KG1 (cell line): ENCODE measurements around the gene GJC2.
"Not testable (repeated sequence)": the region's sequence is repeated elsewhere in the genome, so short reads cannot be mapped to it uniquely, and the experiment has no call there.

Source experiments
- DNase-seq: peaks from one replicate; lab custom pipeline; 2025; lab: John Stamatoyannopoulos, UW

GJC2 gene

GRCh38 chr1:228173528-228174481 is 24.1 kb downstream of the GJC2 start:
- DNase-seq = not testable (repeated sequence)

- DNase-seq = no peak
Measured at GRCh38 chr1:228174482-228175315, 25.0 kb downstream of the GJC2 start.

- DNase-seq = no peak
Measured at GRCh38 chr1:228175316-228176023, 25.7 kb downstream of the GJC2 start.

- no peak for DNase-seq
Measured at GRCh38 chr1:228176024-228176395, 26.3 kb downstream of the GJC2 start.

GRCh38 chr1:228176461-228177182 is 26.9 kb downstream of the GJC2 start:
- no peak for DNase-seq

GRCh38 chr1:228177183-228177475 is 27.4 kb downstream of the GJC2 start:
- no peak for DNase-seq

- DNase-seq = no peak
Measured at GRCh38 chr1:228177721-228178710, 28.3 kb downstream of the GJC2 start.

- no peak for DNase-seq
Measured at GRCh38 chr1:228178737-228179684, 29.3 kb downstream of the GJC2 start.

GRCh38 chr1:228180271-228180958 is 30.7 kb downstream of the GJC2 start:
- DNase-seq = no peak

GRCh38 chr1:228180959-228181644 is 31.4 kb downstream of the GJC2 start:
- no peak for DNase-seq

- DNase-seq = no peak
Measured at GRCh38 chr1:228181645-228182034, 31.9 kb downstream of the GJC2 start.

- no peak for DNase-seq
Measured at GRCh38 chr1:228182296-228183030, 32.7 kb downstream of the GJC2 start.

- no peak for DNase-seq
Measured at GRCh38 chr1:228184152-228184551, 34.4 kb downstream of the GJC2 start.

- DNase-seq = no peak
Measured at GRCh38 chr1:228185641-228185965, 35.9 kb downstream of the GJC2 start.

GRCh38 chr1:228188249-228188648 is 38.5 kb downstream of the GJC2 start:
- DNase-seq = not testable (repeated sequence)

GRCh38 chr1:228190182-228190581 is 40.5 kb downstream of the GJC2 start:
- no peak for DNase-seq

GRCh38 chr1:228190778-228191177 is 41.0 kb downstream of the GJC2 start:
- no peak for DNase-seq

- DNase-seq = no peak
Measured at GRCh38 chr1:228194436-228194835, 44.7 kb downstream of the GJC2 start.
